ENCODE results near the gene PIH1D1. TPM values are rescaled to one million over a fixed set of nuclear protein-coding genes. Genes with fewer than 3 reads are reported as not detected.

The PIH1D1 gene
- total RNA-seq, 1 donor from 2014 or later = 47.4 TPM

DNA sequence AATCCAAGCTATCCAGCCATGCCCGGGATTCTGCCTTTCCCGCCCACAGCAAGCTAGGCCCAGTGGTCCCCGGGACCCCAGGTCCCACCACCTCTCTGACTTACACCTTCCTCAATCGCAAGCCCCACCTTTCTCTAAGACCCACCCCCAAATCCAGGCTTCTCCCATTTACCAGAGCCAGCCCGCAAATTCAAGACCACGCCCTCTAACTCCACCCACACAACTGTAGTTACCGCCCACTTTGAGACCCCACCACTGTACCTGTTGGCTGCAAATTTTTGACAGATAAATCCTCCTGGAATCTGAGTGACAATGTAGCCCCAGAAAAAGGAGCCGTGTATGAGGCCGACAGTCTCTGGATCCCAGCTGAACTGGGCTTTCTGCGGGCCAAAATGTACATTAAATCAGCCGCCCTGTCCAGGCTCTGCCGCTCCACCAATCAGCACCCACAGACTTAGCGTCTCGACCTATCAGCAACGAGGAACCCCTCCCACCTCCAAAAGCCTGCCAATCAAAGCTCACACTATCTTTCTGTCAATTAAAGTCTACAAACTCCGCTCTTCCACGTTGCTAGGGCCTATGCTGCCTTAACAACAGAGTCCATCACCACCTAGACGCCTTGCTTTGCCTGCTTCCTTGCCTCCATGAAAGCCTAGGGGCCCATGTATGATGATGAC, 16.6 kb downstream of the PIH1D1 start:
- DNase-seq (ENCODE audit: low spot score) = no peak

DNA sequence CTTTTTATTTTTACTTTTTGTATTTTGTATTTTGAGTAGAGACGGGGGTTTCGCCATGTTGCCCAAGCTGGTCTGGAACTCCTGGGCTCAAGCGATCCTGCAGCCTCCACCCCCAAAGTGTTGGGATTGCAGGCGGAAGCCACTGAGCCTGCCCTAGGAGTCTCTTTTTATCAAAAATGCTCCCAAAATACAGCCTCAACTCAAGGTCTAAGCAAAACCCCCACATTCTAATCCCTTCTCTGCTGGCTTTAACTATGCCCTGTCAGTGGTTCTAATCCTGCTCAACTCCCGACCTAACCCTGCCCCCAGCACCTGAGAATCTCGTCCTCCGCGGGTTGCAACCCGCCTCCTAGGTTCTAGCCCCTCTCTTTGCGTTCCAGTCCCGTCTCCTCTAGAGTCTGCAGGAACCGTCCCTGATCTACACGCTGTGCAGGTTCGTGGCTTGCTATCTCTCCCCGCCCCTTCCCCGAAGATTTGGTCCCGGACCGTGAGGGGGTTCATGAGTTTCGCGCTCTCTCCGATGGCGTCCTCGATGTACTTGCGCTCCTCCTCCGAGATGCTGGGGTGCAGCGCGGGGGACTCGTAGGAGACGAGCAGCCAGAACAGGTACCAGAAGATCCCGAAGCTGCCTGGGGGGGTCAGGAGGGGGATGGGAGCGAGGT, 18.2 kb downstream of the PIH1D1 start:
- no peak for DNase-seq (ENCODE audit: low spot score)

DNA sequence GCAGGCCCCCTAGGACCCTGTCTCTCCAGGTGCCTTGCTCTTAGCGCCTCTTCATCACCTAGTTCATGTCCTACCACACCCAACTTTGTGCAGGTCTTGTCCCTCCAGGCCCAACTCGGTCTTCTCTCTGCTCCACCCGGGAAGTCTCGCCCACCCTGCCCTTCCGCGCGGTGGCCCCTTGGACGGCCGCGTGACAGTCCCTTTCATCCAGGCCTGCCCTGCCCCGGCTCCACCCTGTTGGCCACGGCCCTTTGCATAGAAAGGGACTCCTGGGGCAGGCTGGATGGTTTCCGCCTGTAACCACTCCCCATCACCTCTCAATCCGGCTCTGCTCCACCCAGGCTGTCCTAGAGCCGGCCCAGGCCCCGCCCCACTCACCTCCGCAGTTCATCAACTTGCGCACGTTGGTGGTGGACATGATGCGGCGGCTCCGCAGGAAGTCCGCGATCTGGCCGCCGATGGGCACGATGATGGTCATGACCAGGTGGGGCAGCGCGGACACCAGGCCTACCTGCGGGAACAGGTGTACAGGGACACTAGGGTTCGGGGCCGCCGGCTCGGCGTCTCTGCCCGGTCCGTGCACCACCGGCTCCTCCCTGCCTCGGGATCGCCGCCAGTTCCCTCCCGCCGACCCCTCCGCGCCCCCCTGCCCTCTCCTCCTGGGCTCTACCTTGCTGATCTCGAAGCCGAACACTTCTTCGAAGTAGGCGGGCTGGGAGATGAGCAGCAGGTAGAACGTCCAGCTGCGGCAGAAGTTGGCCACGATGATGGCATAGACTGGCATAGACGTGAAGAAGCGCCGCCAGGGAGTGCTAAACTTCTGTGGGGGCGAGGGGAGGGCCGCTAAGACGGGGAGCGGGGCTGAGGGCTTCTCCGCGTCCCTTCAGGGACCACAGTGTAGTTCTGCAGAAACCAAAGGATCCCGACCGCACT, 19.2 kb downstream of the PIH1D1 start:
- no peak for DNase-seq (ENCODE audit: low spot score)

DNA sequence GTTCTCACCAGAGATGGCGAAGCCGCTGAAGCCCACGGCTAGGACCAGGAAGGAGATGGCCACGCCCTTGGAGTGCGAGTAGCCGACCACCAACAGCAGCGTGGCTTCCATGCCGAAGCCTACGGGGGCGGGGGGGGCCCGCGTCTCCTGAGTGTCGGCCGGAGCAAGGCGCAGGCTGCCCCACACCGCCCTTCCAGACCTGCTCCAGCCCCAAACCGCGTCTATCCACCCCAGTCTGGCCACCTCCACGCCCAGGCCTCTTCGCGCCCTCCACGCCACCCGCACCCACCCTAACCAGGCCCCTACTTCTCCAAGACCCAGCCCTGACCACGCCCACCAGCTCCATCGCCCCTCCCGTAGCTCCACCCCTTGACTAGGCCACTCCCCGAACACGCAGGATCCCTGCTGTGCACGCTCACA, 20.3 kb downstream of the PIH1D1 start:
- no peak for DNase-seq (ENCODE audit: low spot score)

DNA sequence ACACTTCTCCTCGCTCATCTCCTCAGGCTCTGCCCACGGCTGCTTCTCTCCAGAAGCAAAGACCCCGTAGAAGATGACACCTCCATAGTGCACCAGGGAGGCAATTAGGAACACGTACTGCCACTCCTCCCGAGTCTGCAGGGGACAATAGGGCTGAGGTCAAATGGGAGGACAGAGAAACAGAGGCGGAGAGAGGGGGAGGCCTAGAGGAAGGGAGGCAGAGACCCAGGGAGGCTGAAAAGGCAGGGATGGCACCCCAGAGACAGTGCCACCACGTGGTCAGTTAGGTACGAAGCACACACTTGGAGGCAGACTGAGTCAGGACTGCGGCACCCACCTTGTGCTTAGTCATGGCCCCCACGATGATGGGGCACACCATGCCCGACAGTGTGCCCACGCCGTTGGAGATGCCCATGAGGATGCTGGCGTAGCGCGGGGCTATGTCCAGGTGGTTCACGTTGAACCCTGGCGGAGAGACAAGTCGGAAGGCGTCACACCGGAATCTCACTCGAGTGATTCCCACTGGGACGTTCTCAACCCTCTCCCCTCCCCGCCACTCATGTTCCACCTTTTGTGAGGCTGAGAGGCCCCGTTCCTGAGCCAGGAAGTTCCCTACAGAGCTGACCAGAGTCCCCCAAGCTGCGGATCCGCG, 20.8 kb downstream of the PIH1D1 start:
- DNase-seq (ENCODE audit: low spot score) = no peak

DNA sequence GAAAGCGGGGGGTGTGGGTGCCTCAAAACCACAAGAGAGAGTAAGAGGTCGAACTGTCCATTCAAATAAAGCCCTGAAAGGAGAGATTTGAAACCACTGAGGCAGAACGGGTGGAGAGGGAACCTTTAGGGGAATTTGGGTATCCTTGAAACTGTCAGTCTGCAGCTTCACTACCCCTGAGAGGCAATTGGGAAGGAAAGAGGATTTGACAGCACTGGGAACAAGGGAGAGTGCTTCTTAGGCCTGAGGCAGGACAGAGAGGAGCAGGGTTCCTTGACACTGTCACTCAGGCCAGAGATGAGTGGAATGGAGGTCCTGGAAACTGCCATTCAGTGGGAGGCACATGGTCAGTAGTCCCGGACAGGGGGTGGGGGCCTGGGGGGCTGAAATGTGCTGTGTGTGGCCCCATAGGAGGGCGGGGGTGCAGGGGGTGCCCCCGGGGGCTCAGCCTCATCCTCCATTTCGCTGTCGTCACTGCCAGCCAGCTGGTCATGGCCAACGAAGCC, 21.4 kb downstream of the PIH1D1 start:
- no peak for DNase-seq (ENCODE audit: low spot score)

DNA sequence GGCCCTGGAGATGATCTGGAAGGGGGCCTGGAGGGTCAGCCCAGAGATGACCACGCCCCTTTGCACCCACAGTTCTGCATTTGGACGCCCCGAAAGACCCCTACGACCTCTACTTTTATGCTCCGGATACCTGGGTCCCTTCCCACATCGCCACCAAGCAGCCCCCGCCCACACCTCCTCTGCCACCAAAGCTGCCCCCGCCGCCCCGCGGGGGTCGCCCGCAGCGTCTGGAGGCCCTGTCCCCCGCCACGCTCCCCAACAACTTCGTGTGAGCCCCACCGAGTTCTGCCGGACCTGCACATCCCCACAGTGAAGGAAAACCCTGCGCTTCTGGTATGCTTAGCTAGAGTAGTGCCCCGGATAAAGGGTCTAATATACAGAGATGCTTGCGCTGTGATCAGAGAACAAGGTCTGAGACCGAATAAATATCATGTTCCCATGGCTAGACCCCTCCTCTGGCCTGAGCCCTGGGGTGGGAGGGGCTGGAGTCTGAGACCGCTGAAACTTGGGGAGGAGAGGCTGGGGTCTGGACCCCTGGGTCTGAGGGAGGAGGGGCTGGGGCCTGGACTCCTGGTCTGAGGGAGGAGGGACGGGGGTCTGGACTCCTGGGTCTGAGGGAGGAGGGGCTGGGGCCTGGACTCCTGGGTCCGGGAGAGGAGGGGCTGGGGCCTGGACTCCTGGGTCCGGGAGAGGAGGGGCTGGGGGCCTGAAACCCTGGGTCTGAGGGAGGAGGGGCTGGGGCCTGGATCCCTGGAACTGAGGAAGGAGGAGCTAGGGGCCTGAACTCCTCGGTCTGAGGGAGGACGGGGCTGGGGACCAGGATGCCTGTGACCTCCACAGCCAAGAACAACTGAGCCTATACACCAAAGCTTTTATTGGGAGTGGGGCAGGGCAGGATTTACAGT, 22.8 kb downstream of the PIH1D1 start:
- DNase-seq (ENCODE audit: low spot score) = no peak

DNA sequence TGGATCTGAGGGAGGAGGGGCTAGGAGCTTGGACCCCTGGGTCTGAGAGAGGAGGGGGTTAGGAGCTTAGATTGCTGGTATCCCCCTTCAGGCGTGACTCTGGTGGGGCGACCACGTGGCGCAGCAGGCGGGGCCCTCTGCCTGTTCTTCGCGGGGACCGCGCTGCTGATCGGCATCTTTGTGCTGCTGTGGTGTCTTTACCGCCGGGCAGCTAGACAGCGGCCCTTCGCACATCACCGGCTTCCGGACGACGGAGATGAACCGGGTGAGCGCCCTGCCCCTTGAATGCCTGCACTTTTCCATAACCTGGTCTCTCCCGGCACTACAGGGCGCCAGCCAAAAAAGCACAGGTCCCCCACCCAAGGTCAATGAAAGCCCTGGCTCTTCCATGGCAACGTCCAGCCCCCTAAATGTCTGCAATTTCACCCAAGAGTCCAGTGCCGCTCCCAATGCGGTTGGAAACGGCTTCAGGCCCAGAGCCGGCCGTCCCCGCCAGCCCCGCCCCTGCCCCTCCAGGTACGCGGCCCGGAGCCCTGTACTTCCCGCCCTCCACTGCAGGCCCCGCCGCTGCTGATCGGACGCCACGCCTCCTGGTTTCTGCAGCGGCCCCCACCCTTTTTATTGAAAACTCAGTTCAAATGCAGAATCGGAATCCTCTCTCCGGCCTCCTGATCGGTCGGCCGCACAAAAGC, 23.6 kb downstream of the PIH1D1 start:
- DNase-seq (ENCODE audit: low spot score) = no peak

DNA sequence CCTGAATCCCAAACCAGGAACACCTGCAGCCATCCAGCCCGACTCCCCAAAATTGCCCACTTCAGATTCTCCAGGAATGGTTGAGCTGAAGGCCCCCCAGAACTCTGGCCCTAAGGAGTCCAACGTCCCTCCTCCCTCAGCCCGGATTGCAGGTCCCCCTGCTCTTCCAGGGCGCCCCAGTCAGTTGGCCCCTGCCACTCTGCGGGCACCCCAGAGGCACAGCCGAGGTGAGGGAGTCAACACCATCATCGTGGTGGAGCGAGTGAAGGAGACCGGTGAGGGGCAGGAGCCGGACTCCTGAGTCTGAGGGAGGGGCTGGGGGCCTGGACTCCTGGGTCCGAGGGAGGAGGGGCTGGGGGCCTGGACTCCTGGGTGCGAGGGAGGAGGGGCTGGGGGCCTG, 24.3 kb downstream of the PIH1D1 start:
- DNase-seq (ENCODE audit: low spot score) = no peak

DNA sequence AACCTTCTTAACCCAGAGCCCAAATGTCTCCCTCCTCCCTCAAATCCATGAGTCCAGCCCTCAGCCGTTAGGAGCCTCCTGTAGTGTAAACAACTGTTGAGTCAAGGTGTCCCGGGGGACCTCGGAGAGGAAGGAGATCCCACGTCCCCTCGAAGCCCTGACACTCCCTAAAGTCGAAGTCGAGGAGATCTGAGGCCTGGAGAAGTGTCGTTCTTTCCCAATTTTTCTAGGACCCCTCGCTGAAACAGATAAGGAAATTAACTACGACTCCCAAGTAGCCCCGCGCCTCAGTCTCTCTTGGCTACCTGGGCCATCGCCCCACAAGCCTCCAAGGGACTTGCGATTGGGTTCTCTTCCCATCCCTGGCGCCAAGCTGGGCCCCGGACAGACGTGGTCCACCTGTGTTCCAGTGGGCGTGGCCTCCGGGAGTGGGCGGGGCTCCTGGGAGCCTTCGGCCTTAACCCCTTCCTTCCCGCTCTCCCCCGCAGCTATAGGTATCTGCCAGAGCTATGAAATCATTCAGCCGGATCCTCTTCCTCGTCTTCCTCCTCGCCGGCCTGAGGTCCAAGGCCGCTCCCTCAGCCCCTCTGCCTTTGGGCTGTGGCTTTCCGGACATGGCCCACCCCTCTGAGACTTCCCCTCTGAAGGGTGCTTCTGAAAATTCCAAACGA, 25.6 kb downstream of the PIH1D1 start:
- no peak for DNase-seq (ENCODE audit: low spot score)

DNA sequence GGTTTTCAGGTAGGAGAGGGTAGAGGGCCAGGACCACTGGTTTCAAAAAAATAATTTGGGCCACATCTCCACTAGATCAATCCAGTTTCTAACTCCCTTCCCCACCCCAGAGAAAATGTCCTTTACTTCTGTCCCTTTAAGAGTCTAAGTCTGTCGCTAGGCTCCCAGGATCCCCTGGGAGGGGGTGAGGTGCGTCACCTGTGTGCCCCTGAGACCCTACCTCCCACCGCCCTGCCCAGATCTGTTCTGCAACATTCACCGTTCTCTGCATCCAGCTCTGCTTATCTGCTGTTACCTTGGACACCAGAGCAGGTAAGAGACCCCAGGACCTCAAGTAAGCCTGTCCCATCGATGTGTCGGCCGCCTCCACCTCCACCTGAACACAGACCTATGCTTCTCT, 26.4 kb downstream of the PIH1D1 start, which contains the start of gene GFY:
Gene GFY (plus strand): TSS at position 211 of the 400 bp plus-strand sequence. CDS start 1,043 bp downstream, outside the sequence.
- DNase-seq (ENCODE audit: low spot score) = no peak

DNA sequence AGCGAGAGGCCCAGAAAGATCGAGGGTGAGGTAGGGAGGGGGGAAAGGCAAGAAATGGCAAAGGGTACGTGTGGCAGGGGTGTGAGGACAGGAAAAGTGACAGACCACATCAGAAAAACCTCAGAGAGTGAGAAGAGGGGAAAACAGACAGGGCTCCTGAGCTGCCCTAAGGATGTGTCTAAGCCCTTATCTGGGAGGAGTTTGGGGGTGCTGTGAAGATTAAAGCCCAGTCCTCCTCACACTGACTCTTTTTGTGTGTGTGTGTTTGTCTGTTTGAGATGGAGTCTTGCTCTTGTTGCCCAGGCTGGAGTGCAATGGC, 27.7 kb downstream of the PIH1D1 start:
- no peak for DNase-seq (ENCODE audit: low spot score)

DNA sequence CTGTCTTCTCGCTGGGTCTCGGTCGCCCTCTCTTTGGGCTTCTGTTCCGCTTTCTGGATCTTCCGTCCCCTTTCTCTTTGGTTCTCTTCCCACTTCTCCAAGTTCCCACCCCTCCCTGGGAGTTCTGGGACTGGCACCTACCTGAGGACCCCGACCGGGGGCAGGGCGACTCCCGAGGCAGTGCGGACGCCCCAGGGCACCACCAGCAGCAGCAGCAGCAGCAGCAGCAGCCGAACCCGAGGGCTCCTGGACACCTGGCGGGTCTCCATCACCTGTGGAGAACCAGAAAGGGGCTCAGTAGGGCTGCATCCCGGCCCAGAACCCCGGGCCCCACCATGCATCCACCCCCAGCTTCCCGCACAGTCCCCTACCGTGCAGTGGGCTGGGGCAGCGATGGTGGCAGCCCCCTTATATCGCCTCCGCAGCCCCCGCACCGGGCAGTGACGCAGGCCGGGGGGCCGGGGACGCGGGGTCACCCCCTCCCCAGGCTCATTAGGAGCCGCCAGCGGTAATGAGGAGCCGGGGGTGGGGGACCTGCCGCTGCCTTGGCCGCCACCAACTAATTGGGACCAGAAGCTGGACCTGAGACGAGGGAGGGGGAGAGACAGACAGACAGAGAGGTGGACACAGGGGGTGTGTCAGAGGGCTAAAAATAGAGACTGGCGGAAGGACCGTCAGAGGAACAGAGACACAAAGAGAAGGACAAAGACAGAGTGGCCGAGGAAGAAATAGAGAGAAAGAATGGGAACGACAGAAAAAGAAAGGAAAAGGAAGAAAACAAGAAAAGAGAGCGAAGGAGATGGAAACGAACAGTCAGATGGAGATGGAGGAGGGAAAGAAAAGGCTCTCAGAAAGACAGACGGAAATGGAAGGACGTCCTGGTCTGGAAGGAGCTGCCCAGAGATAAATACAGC, 28.3 kb downstream of the PIH1D1 start, which contains the start of gene PTH2:
Gene PTH2 (minus strand): TSS at position 371 of the 914 bp plus-strand sequence. CDS start 102 bp downstream, at position 269.
- no peak for DNase-seq (ENCODE audit: low spot score)

DNA sequence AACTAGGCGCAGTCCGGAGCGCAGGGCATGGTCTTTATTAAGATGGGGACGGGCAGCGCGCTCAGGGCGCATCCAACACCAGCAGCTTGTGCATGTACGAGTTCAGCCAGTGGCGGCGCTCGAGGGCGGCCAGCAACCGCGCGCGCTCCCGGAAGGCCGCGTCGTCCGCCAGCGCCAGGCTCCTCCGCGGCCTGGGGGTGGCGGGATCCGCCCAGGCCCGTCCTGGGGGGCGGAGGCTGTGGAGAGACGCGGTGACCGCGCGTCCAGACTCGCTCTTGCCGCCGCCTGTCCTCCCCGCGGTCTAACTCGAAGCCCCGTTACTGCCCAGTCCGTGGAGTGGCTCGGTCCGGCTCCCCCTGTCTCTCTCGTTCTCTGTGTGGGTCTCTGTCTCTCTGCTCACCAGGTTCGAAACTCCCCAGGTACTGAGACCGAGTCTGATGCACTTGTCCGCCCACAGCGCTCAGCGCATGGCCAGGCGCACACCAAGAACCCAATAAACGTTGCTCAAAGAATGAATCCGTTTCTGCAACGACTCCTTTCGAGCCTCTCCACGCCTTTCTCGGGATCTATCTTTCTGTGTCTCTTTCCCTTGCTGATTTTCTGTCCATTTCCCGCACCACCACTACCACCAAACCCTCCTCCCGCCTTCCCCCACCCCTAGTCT, 29.1 kb downstream of the PIH1D1 start:
- no peak for DNase-seq (ENCODE audit: low spot score)

DNA sequence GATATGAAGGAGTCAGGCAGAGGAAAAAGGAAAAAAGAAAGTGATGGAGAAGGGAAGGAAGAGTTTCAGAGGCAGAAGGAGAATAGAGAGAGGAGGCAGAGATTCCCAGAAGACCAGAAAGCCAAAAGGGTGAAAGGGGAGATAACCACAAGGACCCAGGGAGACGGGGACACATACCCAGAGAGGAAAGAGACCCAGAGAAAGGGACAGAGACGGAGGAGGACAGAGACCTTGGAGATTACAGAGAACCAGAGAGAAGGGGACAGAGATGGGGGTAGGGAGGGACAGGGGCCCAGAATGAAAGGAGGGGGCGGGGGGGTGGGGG, 29.8 kb downstream of the PIH1D1 start:
- DNase-seq (ENCODE audit: low spot score) = no peak

DNA sequence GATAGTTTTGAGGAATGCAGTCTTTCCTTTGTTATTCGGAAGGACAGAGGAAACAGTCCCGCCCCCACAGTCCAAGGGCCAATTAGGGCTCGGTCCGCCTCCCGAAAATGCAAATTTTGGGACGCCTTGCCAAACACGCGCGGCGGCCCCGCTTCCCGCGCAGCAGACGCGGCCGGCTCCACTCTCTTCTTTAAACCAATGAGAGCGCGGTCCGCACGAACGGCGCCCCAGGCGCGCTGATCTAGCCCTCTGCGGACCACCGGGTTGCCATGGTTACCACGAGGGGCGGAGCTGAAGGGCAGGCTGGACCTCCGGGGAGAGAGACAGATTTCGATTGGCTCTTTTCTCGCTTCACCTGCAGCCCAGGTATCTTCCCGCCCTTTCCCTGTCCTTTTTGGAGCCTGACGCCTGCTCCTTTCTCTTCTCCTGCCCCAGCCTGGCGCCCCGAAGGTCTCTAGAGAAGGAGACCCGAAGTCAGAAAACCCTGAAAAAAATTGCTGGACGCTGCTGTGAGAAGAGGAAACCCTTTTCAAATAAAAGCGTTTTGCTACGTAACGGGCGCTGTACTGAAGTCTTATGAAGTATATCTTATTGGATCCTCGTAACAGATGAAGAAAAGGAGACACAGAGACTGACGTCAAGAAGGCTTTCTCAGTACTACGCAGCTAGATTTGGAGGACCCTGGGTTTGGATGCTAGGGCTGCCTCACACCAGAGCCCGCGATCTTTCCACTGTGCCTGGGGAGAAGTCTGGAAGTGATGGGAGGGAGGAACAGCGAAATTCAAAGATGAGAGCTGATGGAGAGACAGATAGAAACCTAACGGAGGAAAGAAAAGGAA, 30.4 kb downstream of the PIH1D1 start:
- DNase-seq (ENCODE audit: low spot score) = no peak

DNA sequence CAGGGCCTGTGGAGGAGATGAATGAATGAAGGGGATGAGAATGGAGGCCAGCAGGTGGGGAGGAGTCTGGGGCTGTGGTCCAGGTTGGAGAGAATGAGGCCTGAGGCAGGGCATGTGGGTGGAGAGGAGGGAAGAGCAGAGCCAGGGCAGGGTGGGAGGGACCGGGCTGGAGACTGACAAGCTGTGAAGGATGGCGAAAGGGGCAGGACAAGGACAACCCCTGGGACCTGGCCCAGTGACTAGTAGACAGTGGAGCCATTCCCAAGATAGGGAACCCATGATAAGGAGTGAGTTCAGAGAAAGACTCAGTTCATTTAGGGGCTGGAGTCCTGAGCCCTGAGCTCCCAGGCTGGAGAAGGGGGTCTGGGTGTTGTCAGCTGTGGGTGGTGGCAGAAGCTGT, 31.4 kb downstream of the PIH1D1 start:
- DNase-seq (ENCODE audit: low spot score) = no peak
